Spleen (tissue), 11 donors: ENCODE data around the gene DAB2. TPM values are rescaled to one million over a fixed set of nuclear protein-coding genes. Genes with fewer than 3 reads are reported as not detected.
A peak's percentile ranks its signal among the peaks of the same experiment; 100 is the strongest.

ENCODE experiments used
- DNase-seq: peaks from one replicate; pipeline ENCODE4 v3.0.0-alpha.2; 2020
- H3K27ac ChIP-seq, 8 donors: fragments of 200-600 bp; sonication (generic) in 7 of 8; 1 replicate in 4 of 8; 2 replicates in 4 of 8; pipeline versions ENCODE4 v1.5.0 to v1.8.0; 2016 to 2021; ENCODE audit warnings: inconsistent platforms in 4 of 8, mild to moderate bottlenecking in 4 of 8, moderate library complexity in 1 of 8
- H3K27me3 ChIP-seq, 7 donors: fragments of 200-600 bp; sonication (generic) in 6 of 7; replicated peaks in 1 of 7; 1 replicate in 4 of 7; 2 replicates in 3 of 7; pipeline versions ENCODE4 v1.5.0 to v1.8.0; 2016 to 2021; ENCODE audit warnings: inconsistent platforms in 3 of 7, mild to moderate bottlenecking in 1 of 7
- H3K36me3 ChIP-seq, 6 donors: fragments of 200-600 bp; sonication (generic) in 5 of 6; 1 replicate in 4 of 6; 2 replicates in 2 of 6; pipeline versions ENCODE4 v1.5.0 to v1.8.0; 2016 to 2021; ENCODE audit warnings: inconsistent platforms in 2 of 6
- H3K4me1 ChIP-seq, 6 donors: fragments of 200-600 bp; sonication (generic) in 5 of 6; 1 replicate in 3 of 6; 2 replicates in 3 of 6; pipeline versions ENCODE4 v1.5.0 to v1.8.0; 2016 to 2021; ENCODE audit warnings: inconsistent platforms in 3 of 6
- H3K4me3 ChIP-seq, 8 donors: fragments of 200-600 bp; sonication (generic) in 7 of 8; 1 replicate in 4 of 8; 2 replicates in 4 of 8; pipeline versions ENCODE4 v1.5.0 to v1.8.0; 2016 to 2021; ENCODE audit warnings: inconsistent platforms in 4 of 8, mild to moderate bottlenecking in 4 of 8, moderate library complexity in 2 of 8
- H3K9me3 ChIP-seq, 8 donors: fragments of 200-600 bp; sonication (generic) in 7 of 8; 1 replicate in 4 of 8; 2 replicates in 4 of 8; pipeline versions ENCODE4 v1.5.0 to v1.8.0; 2016 to 2021; ENCODE audit warnings: inconsistent platforms in 4 of 8
- CTCF ChIP-seq, 11 experiments: fragments of 200-600 bp in 7 of 11; fragments of 450-650 bp in 4 of 11; sonication (generic) in 4 of 11; IDR thresholded peaks in 8 of 11; conservative IDR thresholded peaks in 3 of 11; 1 replicate in 7 of 11; 2 replicates in 4 of 11; pipeline versions ENCODE4 v1.4.0 to v1.8.0; 2016 to 2021; ENCODE audit warnings: antibody characterized with exemption in 11 of 11, inconsistent platforms in 4 of 11, mild to moderate bottlenecking in 1 of 11
- POLR2A ChIP-seq, 3 donors: fragments of 450-650 bp; IDR thresholded peaks; one replicate each; pipeline ENCODE4 v1.5.1; 2017; ENCODE audit warnings: antibody characterized with exemption in 3 of 3, mild to moderate bottlenecking in 1 of 3
- POLR2AphosphoS5 ChIP-seq, 3 donors: sonication (generic); formaldehyde crosslinking; IDR thresholded peaks; one replicate each; pipeline ENCODE4 v1.5.1; 2017; ENCODE audit warnings: antibody characterized with exemption in 3 of 3
- WGBS, 5 donors: extraction: QIAGEN DNeasy Blood & Tissue Kit in 3 of 5; methylation state at CpG; one replicate each; pipeline versions ENCODE4 v1.1.5 to v1.1.7; 2013 to 2018; 5-methylcytosine and 5-hydroxymethylcytosine counted together
- intact Hi-C: fragments of 100-400 bp; cut with DNase I; formaldehyde crosslinking; loops from one replicate; pipeline ENCODE4 v1.15.0; 2023; ENCODE audit warnings: low total_unique reads
- polyA plus RNA-seq, 3 donors: library from polyadenylated mRNA; stranded (reverse); fragments of 200-250 nt; gene quantifications; one replicate each; pipeline ENCODE4 v1.2.1, GENCODE V29; 2013
- total RNA-seq, 7 donors: library from RNA; depleted of rRNA in 3 of 7; stranded (reverse); fragments of >200 nt in 3 of 7; fragmentation: NEBNext Ultra II Directional in 4 of 7; extraction: Animal tissue kit (Norgen Biotek cat#: 25700) in 4 of 7; gene quantifications; one replicate each; pipeline versions ENCODE4 v1.1.0 to v1.2.1, GENCODE V29; 2016 to 2021
- donor health status: healthy with polysubstance abuse.
- donor health status: DM: no; HTN: no; CAD: no; lungs with moderate emphysema.
- donor health status: DM: no; HTN: no; CAD: no.
- donor health status: Bipolar disorder and iron deficiency.
- donor health status: healthy.
- donor health status: DM: no; HTN: no; CAD: no.
- donor health status: DM: yes; HTN: yes; CAD: no.

DAB2 gene
- total and polyA plus RNA-seq, 10 donors, result 19.4 to 206 (median 125) TPM

GRCh38 chr5:39399135-39400036 is 25.4 kb downstream of the DAB2 start:
- Histone ChIP-seq H3K4me3 (no peak overlapping the region), H3K4me1 (peaks cover 12 to 47% (median 35%) of the 10 kb centered on the region in 6 donors), H3K27ac (peak overlapping the region; percentile 14 to 81 (median 74)), H3K27me3 (no peaks in the 10 kb centered on the region), H3K9me3 (no peaks in the 10 kb centered on the region), H3K36me3 (peaks cover 0 to 14% (median 0%) of the 10 kb centered on the region in 6 donors)
- 8 to 19% (median 14%) methylated on average over 1 of the region's 1 CpG for WGBS, 5 donors
- DNase-seq, result no peak
- TF ChIP-seq CTCF (IDR thresholded peaks at IDR 0.05 in 8 of 11, conservative IDR thresholded peaks at IDR 0.05 in 3 of 11) (no peak), POLR2AphosphoS5 (IDR thresholded peaks at IDR 0.05) (peak in 1 of 3 donors; percentile 44)
- intact Hi-C loops, result no loop called here

GRCh38 chr5:39396843-39397242 is 27.9 kb downstream of the DAB2 start:
- no peak for DNase-seq
- Histone ChIP-seq H3K4me1 (peaks cover 12 to 41% (median 34%) of the 10 kb centered on the region in 6 donors), H3K36me3 (peaks cover 0 to 39% (median 0%) of the 10 kb centered on the region in 6 donors), H3K4me3 (no peak overlapping the region), H3K9me3 (no peaks in the 10 kb centered on the region), H3K27me3 (no peaks in the 10 kb centered on the region), H3K27ac (no peak overlapping the region)
- TF ChIP-seq POLR2AphosphoS5 (IDR thresholded peaks at IDR 0.05) (no peak), POLR2A (IDR thresholded peaks at IDR 0.05) (no peak), CTCF (IDR thresholded peaks at IDR 0.05 in 8 of 11, conservative IDR thresholded peaks at IDR 0.05 in 3 of 11) (no peak)
- WGBS, 5 donors, result 91 to 98% (median 93%) methylated on average over 2 to 3 of the region's 3 CpGs
- intact Hi-C loops, result no loop called here

GRCh38 chr5:39395521-39395920 is 29.3 kb downstream of the DAB2 start:
- no peak overlapping the region for H3K4me3 ChIP-seq
- TF ChIP-seq CTCF (IDR thresholded peaks at IDR 0.05 in 8 of 11, conservative IDR thresholded peaks at IDR 0.05 in 3 of 11) (no peak), POLR2AphosphoS5 (IDR thresholded peaks at IDR 0.05) (no peak), POLR2A (IDR thresholded peaks at IDR 0.05) (no peak)
- peak overlapping the region in 1 of 8 donors; percentile 2 for H3K27ac ChIP-seq
- no peak for DNase-seq
- peaks cover 0 to 51% (median 0%) of the 10 kb centered on the region in 6 donors for H3K36me3 ChIP-seq
- H3K27me3 ChIP-seq, result no peaks in the 10 kb centered on the region
- no peaks in the 10 kb centered on the region for H3K9me3 ChIP-seq
- peaks cover 11 to 31% (median 25%) of the 10 kb centered on the region in 6 donors for H3K4me1 ChIP-seq
- intact Hi-C loops, result no loop called here

GRCh38 chr5:39394946-39395345 is 29.8 kb downstream of the DAB2 start:
- peaks cover 11 to 26% (median 20%) of the 10 kb centered on the region in 6 donors for H3K4me1 ChIP-seq

More at GRCh38 chr5:39394946-39395345, 29.8 kb downstream of the DAB2 start:
- WGBS, 5 donors, result 53 to 76% (median 67%) methylated on average over 3 of the region's 3 CpGs
- DNase-seq, result no peak
- TF ChIP-seq POLR2AphosphoS5 (IDR thresholded peaks at IDR 0.05), result no peak
- no peak for TF ChIP-seq CTCF (IDR thresholded peaks at IDR 0.05 in 8 of 11, conservative IDR thresholded peaks at IDR 0.05 in 3 of 11)
- TF ChIP-seq POLR2A (IDR thresholded peaks at IDR 0.05), result no peak
- no peaks in the 10 kb centered on the region for H3K27me3 ChIP-seq
- no peaks in the 10 kb centered on the region for H3K9me3 ChIP-seq
- H3K27ac ChIP-seq, result peak overlapping the region in 1 of 8 donors; percentile 2
- no peak overlapping the region for H3K4me3 ChIP-seq
- intact Hi-C loops, result no loop called here
- H3K36me3 ChIP-seq, result peaks cover 0 to 57% (median 3%) of the 10 kb centered on the region in 6 donors
